Adrenal gland (tissue), 12 donors: Measurements from ENCODE around the gene ITPK1. TPM values are rescaled to one million over a fixed set of nuclear protein-coding genes. Genes with fewer than 3 reads are reported as not detected.
A peak's percentile ranks its signal among the peaks of the same experiment; 100 is the strongest.

ENCODE experiments used
- DNase-seq, 7 donors: peaks; one replicate each; pipeline ENCODE4 v3.0.0-alpha.2; 2019 to 2020
- H3K27ac ChIP-seq, 5 donors: fragments of 200-600 bp; sonication (generic) in 4 of 5; 1 replicate in 3 of 5; 2 replicates in 2 of 5; pipeline versions ENCODE4 v1.5.1 to v1.8.0; 2016 to 2020; ENCODE audit warnings: mild to moderate bottlenecking in 1 of 5
- H3K27me3 ChIP-seq: fragments of 200-600 bp; 2 replicates; pipeline ENCODE4 v1.8.0; 2021
- H3K36me3 ChIP-seq, 2 donors: fragments of 200-600 bp; replicated peaks in 1 of 2; 1 replicate in 1 of 2; 2 replicates in 1 of 2; pipeline versions ENCODE4 v1.5.1 to v1.8.0; 2018 to 2022
- H3K4me1 ChIP-seq, 2 donors: fragments of 200-600 bp; replicated peaks in 1 of 2; 1 replicate in 1 of 2; 2 replicates in 1 of 2; pipeline versions ENCODE4 v1.5.1 to v1.8.0; 2018 to 2021
- H3K4me3 ChIP-seq, 4 donors: fragments of 200-600 bp; sonication (generic) in 3 of 4; one replicate each; pipeline ENCODE4 v1.5.1; 2016 to 2018
- H3K9me3 ChIP-seq, 3 donors: fragments of 200-600 bp; sonication (generic) in 1 of 3; replicated peaks in 1 of 3; 1 replicate in 2 of 3; 2 replicates in 1 of 3; pipeline versions ENCODE4 v1.5.1 to v1.8.0; 2016 to 2021
- CTCF ChIP-seq, 6 experiments: fragments of 450-650 bp in 4 of 6; fragments of 200-600 bp in 2 of 6; sonication (generic) in 1 of 6; IDR thresholded peaks; 1 replicate in 5 of 6; 2 replicates in 1 of 6; pipeline versions ENCODE4 v1.5.1 to v1.8.0; 2016 to 2021; ENCODE audit warnings: antibody characterized with exemption in 6 of 6, mild to moderate bottlenecking in 2 of 6, moderate library complexity in 1 of 6
- POLR2A ChIP-seq, 2 donors: fragments of 450-650 bp; IDR thresholded peaks; one replicate each; pipeline ENCODE4 v1.6.1; 2017; ENCODE audit warnings: antibody characterized with exemption in 2 of 2, mild to moderate bottlenecking in 2 of 2, moderate library complexity in 1 of 2
- WGBS, 4 donors: extraction: QIAGEN DNeasy Blood & Tissue Kit in 2 of 4; methylation state at CpG; one replicate each; pipeline versions ENCODE4 v1.1.5 to v1.1.7; 2013 to 2017; 5-methylcytosine and 5-hydroxymethylcytosine counted together
- intact Hi-C, 2 donors: fragments of 100-400 bp; cut with DNase I; formaldehyde crosslinking; loops; one replicate each; pipeline versions ENCODE4 v1.14.1 to v1.15.0; 2022 to 2023
- polyA plus RNA-seq, 3 donors: library from polyadenylated mRNA; stranded (reverse); fragments of 200-250 nt in 2 of 3; fragments of 350-450 nt in 1 of 3; fragmentation: Illumina TruSeq in 1 of 3; extraction: RNeasy Lipid Tissue Mini Kit (QIAGEN cat#74804) in 1 of 3; gene quantifications; one replicate each; pipeline ENCODE4 v1.2.3, GENCODE V29; 2013 to 2014
- total RNA-seq, 9 donors: library from RNA; depleted of rRNA in 4 of 9; stranded (reverse); fragments of >200 nt in 4 of 9; fragments of 120-200 nt in 1 of 9; fragmentation: NEBNext Ultra II Directional in 1 of 9; extraction: Animal tissue kit (Norgen Biotek cat#: 25700) in 1 of 9; gene quantifications; one replicate each; pipeline versions ENCODE4 v1.1.0 to v1.2.4, GENCODE V29; 2013 to 2023
- donor health status: healthy with polysubstance abuse.
- donor health status: Bipolar disorder and iron deficiency.
- donor health status: DM: yes; HTN: yes; CAD: no.
- donor health status: DM: no; HTN: no; CAD: no.
- donor health status: DM: no; HTN: no; CAD: no.
- donor health status: DM: yes; HTN: yes; CAD: no.

The ITPK1 gene
- total and polyA plus RNA-seq, 12 donors: 28.1 to 182 (median 49.2) TPM

- Histone ChIP-seq H3K36me3 (no peaks in the 10 kb centered on the region), H3K4me3 (no peak overlapping the region), H3K4me1 (peaks cover 28 to 48% of the 10 kb centered on the region in 2 donors), H3K9me3 (no peaks in the 10 kb centered on the region), H3K27me3 (no peaks in the 10 kb centered on the region), H3K27ac (no peak overlapping the region)
- 76 to 90% (median 85%) methylated on average over 5 of the region's 5 CpGs for WGBS, 4 donors
- no peak for TF ChIP-seq POLR2A (IDR thresholded peaks at IDR 0.05)
- TF ChIP-seq CTCF (IDR thresholded peaks at IDR 0.05): no peak
- no peak for DNase-seq
- intact Hi-C loops: no loop called here
Observed at GRCh38 chr14:93015064-93015463, 100.7 kb downstream of the ITPK1 start.

GRCh38 chr14:93014058-93015023 lies 101.4 kb downstream of the ITPK1 start:
- no peak overlapping the region for H3K4me3 ChIP-seq
- H3K9me3 ChIP-seq: no peaks in the 10 kb centered on the region
- 90 to 94% (median 91%) methylated on average over 13 to 20 of the region's 20 CpGs for WGBS, 4 donors
- no peaks in the 10 kb centered on the region for H3K27me3 ChIP-seq
- H3K36me3 ChIP-seq: no peaks in the 10 kb centered on the region
- TF ChIP-seq POLR2A (IDR thresholded peaks at IDR 0.05) (no peak), CTCF (IDR thresholded peaks at IDR 0.05) (no peak)
- H3K27ac ChIP-seq: no peak overlapping the region
- peaks cover 28 to 48% of the 10 kb centered on the region in 2 donors for H3K4me1 ChIP-seq
- intact Hi-C loops: no loop called here
- no peak for DNase-seq

- WGBS, 4 donors: 24 to 67% (median 63%) methylated on average over 3 to 10 of the region's 10 CpGs
Observed at GRCh38 chr14:93012951-93013719, 102.6 kb downstream of the ITPK1 start.

More at GRCh38 chr14:93012951-93013719, 102.6 kb downstream of the ITPK1 start:
- Histone ChIP-seq H3K9me3 (no peaks in the 10 kb centered on the region), H3K27ac (peak overlapping the region in 3 of 5 donors; percentile 31 to 63 (median 37)), H3K4me1 (peaks cover 30 to 50% of the 10 kb centered on the region in 2 donors), H3K27me3 (no peaks in the 10 kb centered on the region), H3K4me3 (no peak overlapping the region), H3K36me3 (no peaks in the 10 kb centered on the region)
- DNase-seq: peak in 2 of 7 donors; percentile 42 to 48
- intact Hi-C loops: no loop called here
- no peak for TF ChIP-seq CTCF (IDR thresholded peaks at IDR 0.05)
- no peak for TF ChIP-seq POLR2A (IDR thresholded peaks at IDR 0.05)
